ENCODE data around the gene NUP93. TPM values are rescaled to one million over a fixed set of nuclear protein-coding genes. Genes with fewer than 3 reads are reported as not detected.

NUP93 gene
- total and polyA plus RNA-seq, 9 of the 15 experiments (the other 6 are each of a cell fraction or from before 2014, with no cell fraction given): 92.0 to 162 (median 121) TPM

GRCh38 chr16:56785317-56785716 is 55.4 kb downstream of the NUP93 start:
- WGBS (ENCODE audit: insufficient coverage, low coverage, missing lambda C conversion rate): 87% methylated on average over 6 of the region's 6 CpGs
- H3K9ac ChIP-seq (ENCODE audit: insufficient read depth in 1 of 2, low read depth in 2 of 2, low read length in 2 of 2): no peak overlapping the region
- H3K4me1 ChIP-seq (replicated peaks in 1 of 2; ENCODE audit: control insufficient read depth in 2 of 2, insufficient read depth in 2 of 2, low read length in 2 of 2): no peaks in the 10 kb centered on the region
- ATAC-seq: no peak
- no TSS peak for BruUV-seq (replicated peaks)
- no peak overlapping the region for H2AFZ ChIP-seq (ENCODE audit: low read depth, low read length)
- H3K9me1 ChIP-seq (ENCODE audit: control insufficient read depth, insufficient read depth, low read length): no peaks in the 10 kb centered on the region
- no peak overlapping the region for H3K27ac ChIP-seq (ENCODE audit: extremely low read depth, low read depth, low read length)
- H3K79me2 ChIP-seq (ENCODE audit: control insufficient read depth, insufficient read depth, low read length): peaks cover 16% of the 10 kb centered on the region
- no peaks in the 10 kb centered on the region for H3K9me3 ChIP-seq (replicated peaks; ENCODE audit: control insufficient read depth, insufficient read depth, low read depth, low read length)
- in situ Hi-C loops (cut with MboI) (no loop called here), intact Hi-C loops (cut with micrococcal nuclease) (loop anchor here (5.0 to 10.0 kb wide), 2 partner anchors 58 to 211 kb away; no protein-coding TSS in a partner anchor)
- H3K4me3 ChIP-seq: no peak overlapping the region
- TF ChIP-seq POU5F1 (IDR thresholded peaks at IDR 0.05; ENCODE audit: borderline replicate concordance, low read depth, low read length, partially characterized antibody): no peak
- no peak for TF ChIP-seq RBBP5 (IDR thresholded peaks at IDR 0.05; ENCODE audit: borderline replicate concordance, insufficient read depth, low read length, poor library complexity, severe bottlenecking)
- no peak for TF ChIP-seq FOXK2 (conservative IDR thresholded peaks at IDR 0.05 in 1 of 2, IDR thresholded peaks at IDR 0.05 in 1 of 2; ENCODE audit: low read depth in 2 of 2)
- TF ChIP-seq THRA (IDR thresholded peaks at IDR 0.05): no peak
- TF ChIP-seq CEBPB (tag; IDR thresholded peaks at IDR 0.05): no peak
- TF ChIP-seq ZNF384 (IDR thresholded peaks at IDR 0.05; ENCODE audit: low read depth, low read length): no peak
- TF ChIP-seq HDAC6 (IDR thresholded peaks at IDR 0.05; ENCODE audit: low read depth, low read length): no peak
- TF ChIP-seq ZNF449 (CRISPR knock-in tag; IDR thresholded peaks at IDR 0.05): no peak
- TF ChIP-seq SETDB1 (IDR thresholded peaks at IDR 0.05; ENCODE audit: low read length): no peak
- TF ChIP-seq ZNF280B (CRISPR knock-in tag; IDR thresholded peaks at IDR 0.05): no peak
- TF ChIP-seq SNAPC5 (CRISPR knock-in tag; IDR thresholded peaks at IDR 0.05): no peak
- no peak for TF ChIP-seq SMARCE1 (IDR thresholded peaks at IDR 0.05)
- TF ChIP-seq KLF13 (tag; IDR thresholded peaks at IDR 0.05; ENCODE audit: borderline replicate concordance, low read depth): no peak
- no peak overlapping the region for H3K4me2 ChIP-seq (ENCODE audit: insufficient read depth, low read length)
- DNase-seq (ENCODE audit: extremely low read depth in 1 of 4, low spot score in 3 of 4): no peak
- CTCF ChIA-PET (ENCODE audit: low intra/inter-chr PET ratio): no interaction called here
- no peak for FAIRE-seq
- H3K36me3 ChIP-seq (ENCODE audit: control insufficient read depth, insufficient read depth, low read length): peaks cover 2% of the 10 kb centered on the region; the same call in 2 of the 3 replicates
- no peaks in the 10 kb centered on the region for H3K27me3 ChIP-seq (ENCODE audit: control insufficient read depth in 2 of 2, insufficient read depth in 2 of 2, low read length in 2 of 2)
- H4K20me1 ChIP-seq (replicated peaks; ENCODE audit: control insufficient read depth, insufficient read depth, low read length): peaks cover 7% of the 10 kb centered on the region; the same call in 1 of the 2 replicates
- POLR2A ChIA-PET: interaction anchor here (1.8 to 2.4 kb wide), 2 partner anchors 7 to 10 kb away, joined by 5 to 10 read pairs; no protein-coding TSS in a partner anchor

Measured in K562 (cell line).